DOHH2 (cell line): Measurements from ENCODE around the gene TFF2.

ENCODE experiments used
- H3F3A ChIP-seq: fragments of 200-600 bp; sonication (generic), shearing (Covaris generic); 2 replicates; pipeline ENCODE4 v1.6.0; 2016; ENCODE audit warnings: antibody characterized with exemption, mild to moderate bottlenecking; ENCODE audit not compliant: control insufficient read depth, insufficient read depth
- H3K27ac ChIP-seq: fragments of 200-600 bp; sonication (generic); 2 replicates; pipeline ENCODE4 v1.5.1; 2014; ENCODE audit warnings: low read depth, mild to moderate bottlenecking, low read length, moderate library complexity
- H3K27me3 ChIP-seq: fragments of 200-600 bp; sonication (generic); 2 replicates; pipeline ENCODE4 v1.6.1; 2014; ENCODE audit warnings: mild to moderate bottlenecking, low read length, mixed read lengths; ENCODE audit not compliant: control insufficient read depth
- H3K36me3 ChIP-seq: fragments of 200-600 bp; sonication (generic); 2 replicates; pipeline ENCODE4 v1.6.1; 2014; ENCODE audit warnings: mild to moderate bottlenecking, low read length, moderate library complexity, mixed read lengths; ENCODE audit not compliant: control insufficient read depth
- H3K4me1 ChIP-seq: fragments of 200-600 bp; sonication (generic); 2 replicates; pipeline ENCODE4 v1.6.1; 2014; ENCODE audit warnings: mild to moderate bottlenecking, low read length, mixed read lengths; ENCODE audit not compliant: control insufficient read depth
- H3K4me2 ChIP-seq: fragments of 200-600 bp; sonication (generic); 2 replicates; pipeline ENCODE4 v1.6.0; 2014; ENCODE audit warnings: mild to moderate bottlenecking, low read length, moderate library complexity
- H3K4me3 ChIP-seq: fragments of 200-600 bp; sonication (generic); 2 replicates; pipeline ENCODE4 v1.5.1; 2014; ENCODE audit warnings: mild to moderate bottlenecking, low read length, mixed read lengths
- H3K79me2 ChIP-seq: fragments of 200-600 bp; sonication (generic); 2 replicates; pipeline ENCODE4 v1.6.1; 2014; ENCODE audit warnings: mild to moderate bottlenecking, low read length, mixed read lengths; ENCODE audit not compliant: control insufficient read depth
- H3K9me2 ChIP-seq: fragments of 200-600 bp; sonication (generic); replicated peaks from 2 replicates; pipeline ENCODE4 v1.6.1; 2014; ENCODE audit warnings: mild to moderate bottlenecking, low read length, mixed read lengths; ENCODE audit not compliant: control insufficient read depth
- H3K9me3 ChIP-seq: fragments of 200-600 bp; sonication (generic); 2 replicates; pipeline ENCODE4 v1.6.1; 2014; ENCODE audit warnings: antibody characterized with exemption, low read length, mixed read lengths; ENCODE audit not compliant: control insufficient read depth, insufficient read depth
- H4K20me1 ChIP-seq: fragments of 200-600 bp; sonication (generic); 2 replicates; pipeline ENCODE4 v1.6.0; 2014; ENCODE audit warnings: low read depth, mild to moderate bottlenecking, antibody characterized with exemption, low read length, moderate library complexity; ENCODE audit not compliant: control insufficient read depth, insufficient read depth
- CTCF ChIP-seq: fragments of 200-600 bp; sonication (generic); IDR thresholded peaks from one replicate; pipeline ENCODE4 v1.5.1; 2014; ENCODE audit warnings: antibody characterized with exemption, mild to moderate bottlenecking, low read depth, low read length; ENCODE audit not compliant: poor library complexity, severe bottlenecking
- EZH2phosphoT487 ChIP-seq: fragments of 200-600 bp; sonication (generic); IDR thresholded peaks from 2 replicates; pipeline ENCODE4 v1.6.1; 2017; ENCODE audit warnings: borderline replicate concordance, mild to moderate bottlenecking, antibody characterized with exemption, low read length, moderate library complexity, mixed read lengths

Gene TFF2

GRCh38 chr21:42386034-42386591, 35.3 kb upstream of the TFF2 start:
- H3K9me3 ChIP-seq, result no peaks in the 10 kb centered on the region
- no peaks in the 10 kb centered on the region for H3K9me2 ChIP-seq
- H3F3A ChIP-seq, result no peaks in the 10 kb centered on the region
- H3K4me3 ChIP-seq, result no peak overlapping the region
- no peak overlapping the region for H3K4me2 ChIP-seq
- no peak overlapping the region for H3K27ac ChIP-seq
- peaks cover 15% of the 10 kb centered on the region for H3K4me1 ChIP-seq
- no peaks in the 10 kb centered on the region for H3K36me3 ChIP-seq
- H4K20me1 ChIP-seq, result no peaks in the 10 kb centered on the region
- TF ChIP-seq EZH2phosphoT487 (no peak), CTCF (no peak)
- H3K79me2 ChIP-seq, result no peaks in the 10 kb centered on the region
- H3K27me3 ChIP-seq, result peaks cover 26% of the 10 kb centered on the region

GRCh38 chr21:42385619-42386018, 34.8 kb upstream of the TFF2 start:
- TF ChIP-seq EZH2phosphoT487 (no peak), CTCF (no peak)
- Histone ChIP-seq H3K79me2 (no peaks in the 10 kb centered on the region), H3K27ac (no peak overlapping the region), H3K36me3 (no peaks in the 10 kb centered on the region), H3K9me3 (no peaks in the 10 kb centered on the region), H3K9me2 (no peaks in the 10 kb centered on the region), H3K4me1 (peaks cover 15% of the 10 kb centered on the region), H3K4me2 (no peak overlapping the region), H3K4me3 (no peak overlapping the region), H4K20me1 (no peaks in the 10 kb centered on the region), H3F3A (no peaks in the 10 kb centered on the region), H3K27me3 (peaks cover 24% of the 10 kb centered on the region)

- Histone ChIP-seq H3K4me3 (no peak overlapping the region), H3K4me1 (peaks cover 15% of the 10 kb centered on the region), H3K4me2 (no peak overlapping the region), H3F3A (no peaks in the 10 kb centered on the region), H4K20me1 (no peaks in the 10 kb centered on the region), H3K27me3 (peaks cover 23% of the 10 kb centered on the region), H3K9me3 (no peaks in the 10 kb centered on the region), H3K27ac (no peak overlapping the region), H3K9me2 (no peaks in the 10 kb centered on the region), H3K79me2 (no peaks in the 10 kb centered on the region), H3K36me3 (no peaks in the 10 kb centered on the region)
- TF ChIP-seq EZH2phosphoT487 (no peak), CTCF (no peak)
Observed at GRCh38 chr21:42384989-42385388, 34.2 kb upstream of the TFF2 start.
